SIG-M5 treated with dmso at 0.1 percent for 504 hours (cell line): Measurements from ENCODE around the gene MAN2A1.

ENCODE experiments used
- DNase-seq: peaks from one replicate; lab custom pipeline; 2025; ENCODE audit not compliant: unreplicated experiment; lab: John Stamatoyannopoulos, UW

Gene MAN2A1

DNA sequence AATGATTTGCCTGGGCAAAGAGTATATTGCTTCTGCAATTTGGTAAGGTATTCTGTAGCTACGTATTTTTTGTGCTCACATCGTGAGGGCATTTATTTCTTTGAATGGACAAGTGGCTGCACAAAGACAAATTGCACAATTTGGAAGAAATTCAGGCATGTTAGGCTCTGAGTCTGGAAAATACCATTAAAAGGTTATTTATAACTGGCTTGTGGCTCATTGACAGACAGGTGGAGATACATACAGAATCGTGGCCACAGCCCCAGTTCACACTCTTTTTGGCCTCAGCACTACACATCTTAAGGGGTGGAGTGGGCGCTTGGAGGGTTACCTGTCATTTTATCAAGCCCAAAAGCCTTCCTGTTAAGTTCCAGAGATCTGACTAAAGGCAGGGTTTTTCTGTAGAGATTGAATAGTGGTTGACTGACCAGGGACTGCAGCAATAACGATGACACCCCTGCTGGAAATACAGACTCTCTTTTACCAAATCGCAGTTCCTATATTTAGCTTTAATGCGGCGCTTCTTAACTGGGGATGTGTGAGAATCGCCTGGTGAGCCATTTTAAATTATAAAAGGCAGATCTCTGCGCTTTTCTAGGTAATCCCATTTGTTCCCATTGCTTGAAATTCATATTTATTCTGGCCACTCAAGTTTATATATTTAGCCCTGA, 14.7 kb downstream of the MAN2A1 start:
- DNase-seq: no peak

DNA sequence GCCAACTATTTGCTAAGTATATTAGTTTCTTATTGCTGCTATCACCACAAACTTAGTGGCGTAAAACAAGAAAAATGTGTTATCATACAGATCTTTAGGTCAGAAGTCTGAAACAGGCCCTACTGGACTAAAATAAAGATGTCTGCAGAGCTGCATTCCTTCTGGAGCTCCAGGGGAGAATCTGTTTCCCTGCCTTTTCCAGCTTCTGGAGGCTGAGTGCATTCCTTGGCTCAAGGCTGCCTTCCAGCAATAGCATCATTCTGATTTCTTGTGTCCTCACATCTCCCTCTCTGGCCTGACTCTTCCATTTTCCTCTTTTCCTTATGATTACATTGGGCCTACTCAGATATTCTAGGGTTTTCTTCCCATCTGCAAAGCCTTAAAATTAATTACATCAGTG, 15.9 kb downstream of the MAN2A1 start:
- DNase-seq: no peak

DNA sequence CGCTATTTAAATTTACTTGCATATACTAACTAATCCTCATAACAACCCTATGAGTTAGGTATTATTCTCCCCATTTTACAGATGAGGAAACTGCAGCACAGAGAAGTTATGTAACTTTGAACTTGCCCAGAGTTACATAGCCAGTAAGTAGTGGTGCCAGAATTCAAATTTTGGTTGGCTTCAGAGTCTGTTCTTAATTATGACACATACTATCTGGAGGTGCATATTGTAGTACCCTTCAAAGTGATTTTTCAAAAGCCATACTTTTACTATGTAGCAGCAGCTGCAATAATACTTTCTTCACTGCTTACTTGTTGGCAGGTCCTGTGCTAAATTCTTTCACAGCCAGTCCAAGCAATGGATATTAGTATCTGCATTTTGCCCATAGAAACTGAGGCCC, 16.4 kb downstream of the MAN2A1 start:
- DNase-seq: no peak

DNA sequence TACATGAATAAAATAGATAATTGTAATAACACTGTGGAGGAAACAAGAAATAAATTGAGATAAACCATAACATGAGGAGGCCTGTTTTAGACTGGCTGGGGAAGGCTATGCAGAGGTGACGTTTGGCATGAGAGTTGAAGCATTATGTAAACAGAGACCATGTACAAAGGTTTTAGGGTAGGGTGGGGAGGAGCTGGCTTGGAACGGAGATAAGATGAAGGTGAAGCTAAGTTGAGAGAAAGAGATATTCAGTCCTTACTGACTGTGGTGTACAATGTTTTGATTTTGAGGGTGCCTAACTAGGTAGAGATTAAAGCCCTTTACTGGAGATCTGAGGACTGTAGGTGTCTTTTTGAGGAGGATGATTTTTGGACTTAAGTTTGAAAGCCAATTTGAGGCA, 17.8 kb downstream of the MAN2A1 start:
- DNase-seq: no peak

DNA sequence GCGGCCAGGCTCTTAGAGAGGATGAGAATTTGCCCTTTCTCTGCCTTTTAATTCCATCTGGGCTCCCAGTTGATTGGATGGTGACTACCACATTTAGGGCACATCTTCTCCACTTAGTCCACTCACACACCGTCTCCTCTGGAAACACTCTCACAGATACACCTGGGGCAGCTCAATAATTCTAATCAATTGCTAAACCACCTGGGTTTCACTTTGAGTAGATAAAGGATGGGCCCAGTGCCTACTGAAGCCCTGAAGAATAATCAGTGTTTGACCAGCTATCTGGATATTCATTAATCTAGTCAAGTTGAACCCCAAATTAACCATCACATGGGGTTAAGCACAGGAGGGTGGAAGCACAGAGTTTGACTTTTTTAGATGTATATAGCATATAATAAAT, 19.1 kb downstream of the MAN2A1 start:
- DNase-seq: no peak

DNA sequence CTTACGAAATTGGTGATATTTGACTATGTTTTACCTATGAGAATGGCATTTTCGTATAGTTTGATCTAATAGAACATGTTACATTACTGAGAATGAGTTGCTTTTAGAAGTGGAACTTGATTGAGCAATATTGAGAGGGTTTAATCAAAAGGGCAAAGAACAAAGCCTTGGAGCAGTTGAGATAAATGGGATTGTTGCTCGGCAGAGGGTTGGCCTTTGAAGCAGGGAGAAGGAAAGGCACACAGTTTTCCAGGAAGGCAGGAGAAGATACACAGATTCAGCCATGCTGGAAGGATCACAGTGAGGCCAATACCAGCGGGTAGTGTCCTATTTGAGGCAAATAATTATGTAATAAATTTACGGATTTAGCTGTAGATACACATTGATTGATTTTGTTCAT, 19.5 kb downstream of the MAN2A1 start:
- DNase-seq: no peak

DNA sequence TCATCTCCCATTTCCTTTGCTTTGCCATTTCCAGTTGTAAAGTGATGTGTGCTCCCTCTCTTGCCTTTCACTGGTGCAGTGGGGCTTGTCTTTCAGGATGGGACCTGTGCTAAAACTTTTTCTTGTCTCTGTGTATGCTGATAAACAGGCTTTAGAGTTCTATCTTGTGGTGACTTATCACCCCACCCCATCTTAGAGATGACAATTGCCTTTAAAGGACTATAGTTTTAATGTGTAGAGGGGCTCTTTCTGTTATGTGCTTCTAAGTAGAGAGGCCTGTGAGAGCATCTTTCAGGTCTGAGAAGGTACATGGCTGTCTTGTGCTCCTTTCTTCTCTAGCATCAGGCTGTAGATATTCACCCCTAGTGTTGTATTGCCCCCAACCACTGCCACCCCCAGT, 21.9 kb downstream of the MAN2A1 start:
- DNase-seq: no peak

DNA sequence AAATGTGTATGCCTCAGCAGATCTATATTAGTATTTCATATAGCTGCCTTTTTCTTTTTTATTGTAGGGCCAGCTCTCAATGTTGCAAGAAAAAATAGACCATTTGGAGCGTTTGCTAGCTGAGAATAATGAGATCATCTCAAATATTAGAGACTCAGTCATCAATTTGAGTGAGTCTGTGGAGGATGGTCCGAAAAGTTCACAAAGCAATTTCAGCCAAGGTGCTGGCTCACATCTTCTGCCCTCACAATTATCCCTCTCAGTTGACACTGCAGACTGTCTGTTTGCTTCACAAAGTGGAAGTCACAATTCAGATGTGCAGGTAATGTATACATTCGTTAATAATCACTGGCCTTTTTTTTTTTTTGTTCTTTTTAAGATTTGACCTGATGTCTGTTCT, 23.7 kb downstream of the MAN2A1 start:
- no peak for DNase-seq

DNA sequence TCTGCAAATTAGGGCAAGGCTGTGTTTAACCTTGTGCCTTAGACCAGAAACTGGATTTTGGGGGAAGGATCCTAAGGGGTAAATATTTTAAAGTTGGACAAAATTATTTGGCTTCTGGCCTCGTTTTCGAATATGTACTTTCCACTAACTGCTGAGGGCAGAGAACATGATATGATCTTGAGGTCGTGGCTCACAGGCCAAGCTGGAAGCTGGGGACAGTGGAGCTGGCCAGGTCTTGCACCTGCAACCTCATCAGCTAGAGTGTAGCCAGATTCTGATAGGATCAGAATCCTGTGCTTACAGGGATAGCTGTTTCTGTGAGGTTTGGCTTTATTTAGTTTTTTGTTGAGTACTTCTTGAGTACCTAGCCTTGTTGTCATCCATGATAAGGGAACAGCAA, 24.9 kb downstream of the MAN2A1 start:
- DNase-seq: no peak

DNA sequence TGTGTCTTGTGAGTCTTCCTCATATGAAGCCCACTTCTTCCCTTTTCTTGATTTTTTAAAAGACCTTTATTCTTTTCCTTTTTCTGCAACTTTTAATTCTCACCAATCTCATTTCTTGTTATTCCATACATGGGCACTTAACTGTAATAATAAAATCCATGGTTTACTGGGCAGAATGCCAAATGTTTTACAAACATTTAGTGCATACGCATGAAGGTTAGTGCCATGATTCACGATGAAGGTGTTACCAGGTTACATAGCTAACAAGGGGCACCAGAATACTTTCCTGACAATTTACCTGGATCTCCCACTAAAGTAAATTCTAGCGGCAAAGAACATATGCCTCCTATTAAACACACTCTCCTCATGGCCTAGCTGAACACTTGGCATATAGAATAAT, 28.5 kb downstream of the MAN2A1 start:
- no peak for DNase-seq

DNA sequence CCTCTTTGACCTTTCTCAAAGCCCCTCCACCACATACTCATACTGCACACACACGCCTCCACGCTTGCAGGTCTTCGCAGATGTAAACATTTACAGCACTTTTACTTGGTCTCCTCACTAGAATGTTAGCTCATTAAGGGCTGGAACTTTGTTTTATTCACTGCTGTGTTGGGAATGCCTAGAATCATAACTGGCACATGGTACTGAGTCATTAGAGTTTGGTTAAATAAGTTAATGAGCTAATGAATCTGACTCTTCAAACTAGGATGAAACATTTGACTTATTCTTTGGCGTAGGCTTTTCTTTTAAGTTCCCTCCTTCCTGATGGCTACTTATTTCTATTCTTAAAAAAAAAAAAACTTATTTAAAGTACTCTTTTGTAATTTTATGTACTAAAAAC, 28.9 kb downstream of the MAN2A1 start:
- DNase-seq: no peak

DNA sequence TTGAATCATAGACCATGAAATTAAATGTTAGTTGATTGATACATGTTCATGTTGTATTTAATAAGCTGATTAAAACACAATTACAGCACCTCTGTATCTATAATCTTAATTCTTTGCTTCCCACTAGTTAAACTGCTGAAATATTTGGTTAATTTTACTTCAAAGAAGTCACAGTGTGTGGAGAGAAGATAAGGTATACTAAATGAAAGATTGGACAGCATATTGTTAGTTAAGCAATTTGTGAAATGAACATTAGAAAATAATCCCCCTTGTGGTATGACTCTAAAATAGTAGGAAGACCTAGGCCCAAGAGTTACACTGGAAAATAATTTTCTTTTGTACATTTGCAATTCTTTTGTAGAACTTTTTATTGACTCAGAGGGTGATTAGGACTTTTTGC, 30.3 kb downstream of the MAN2A1 start:
- DNase-seq: no peak

DNA sequence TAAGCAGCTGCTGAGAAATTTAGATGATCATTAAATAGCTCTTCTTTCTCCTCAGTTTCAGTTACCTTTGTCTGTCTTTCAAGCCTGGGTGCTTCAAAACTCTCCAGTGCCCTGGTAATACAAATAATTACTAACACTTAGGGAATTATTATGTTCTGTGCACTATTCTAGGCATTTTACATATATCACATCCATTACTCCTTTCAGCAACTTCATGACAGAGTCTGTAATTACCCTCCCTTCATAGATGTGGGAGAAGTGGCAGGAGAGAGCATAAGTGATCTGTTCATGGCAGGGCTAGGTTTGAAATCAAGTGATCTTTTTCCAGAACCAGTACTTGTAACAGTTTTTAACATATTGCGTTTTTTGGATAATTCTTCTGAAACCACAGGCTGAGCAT, 32.0 kb downstream of the MAN2A1 start:
- DNase-seq: no peak

DNA sequence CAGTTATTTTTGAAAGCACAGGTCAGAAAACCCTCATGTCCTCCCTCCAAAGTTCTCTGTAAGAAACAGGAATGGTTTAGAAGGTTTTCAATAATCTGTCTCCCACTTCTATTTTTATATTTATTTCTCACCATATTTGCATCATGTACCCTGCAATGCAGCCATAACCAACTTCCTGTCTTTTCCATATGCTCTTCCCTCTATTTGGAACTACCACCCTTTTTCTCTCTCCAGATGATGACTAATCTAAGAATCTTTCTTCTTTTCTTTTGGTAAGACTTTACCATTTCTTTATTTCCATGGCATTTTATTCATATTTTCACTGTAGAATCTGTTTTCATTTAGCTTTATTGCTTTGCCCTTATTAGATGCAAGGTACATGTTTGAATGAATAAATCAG, 33.9 kb downstream of the MAN2A1 start:
- no peak for DNase-seq

DNA sequence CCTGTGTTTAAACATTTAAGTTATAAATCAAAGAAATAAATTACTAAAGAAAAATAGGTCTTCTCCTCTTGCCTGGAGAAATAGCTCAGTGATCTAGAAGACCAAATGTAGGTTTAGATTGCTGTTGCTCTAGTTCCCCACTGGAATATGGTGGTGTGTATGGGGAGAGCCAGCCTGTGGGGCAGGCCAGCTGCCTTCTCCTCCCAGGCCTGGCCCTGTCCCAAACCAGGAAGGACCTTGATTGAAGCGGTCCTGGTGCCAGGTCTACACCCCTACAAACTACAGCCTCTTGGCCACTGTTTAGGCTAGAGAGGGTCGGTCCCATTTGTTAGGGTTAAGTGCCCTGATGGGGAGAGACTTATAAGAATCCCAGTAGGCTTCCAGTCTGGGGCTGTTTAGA, 35.4 kb downstream of the MAN2A1 start:
- DNase-seq: no peak

DNA sequence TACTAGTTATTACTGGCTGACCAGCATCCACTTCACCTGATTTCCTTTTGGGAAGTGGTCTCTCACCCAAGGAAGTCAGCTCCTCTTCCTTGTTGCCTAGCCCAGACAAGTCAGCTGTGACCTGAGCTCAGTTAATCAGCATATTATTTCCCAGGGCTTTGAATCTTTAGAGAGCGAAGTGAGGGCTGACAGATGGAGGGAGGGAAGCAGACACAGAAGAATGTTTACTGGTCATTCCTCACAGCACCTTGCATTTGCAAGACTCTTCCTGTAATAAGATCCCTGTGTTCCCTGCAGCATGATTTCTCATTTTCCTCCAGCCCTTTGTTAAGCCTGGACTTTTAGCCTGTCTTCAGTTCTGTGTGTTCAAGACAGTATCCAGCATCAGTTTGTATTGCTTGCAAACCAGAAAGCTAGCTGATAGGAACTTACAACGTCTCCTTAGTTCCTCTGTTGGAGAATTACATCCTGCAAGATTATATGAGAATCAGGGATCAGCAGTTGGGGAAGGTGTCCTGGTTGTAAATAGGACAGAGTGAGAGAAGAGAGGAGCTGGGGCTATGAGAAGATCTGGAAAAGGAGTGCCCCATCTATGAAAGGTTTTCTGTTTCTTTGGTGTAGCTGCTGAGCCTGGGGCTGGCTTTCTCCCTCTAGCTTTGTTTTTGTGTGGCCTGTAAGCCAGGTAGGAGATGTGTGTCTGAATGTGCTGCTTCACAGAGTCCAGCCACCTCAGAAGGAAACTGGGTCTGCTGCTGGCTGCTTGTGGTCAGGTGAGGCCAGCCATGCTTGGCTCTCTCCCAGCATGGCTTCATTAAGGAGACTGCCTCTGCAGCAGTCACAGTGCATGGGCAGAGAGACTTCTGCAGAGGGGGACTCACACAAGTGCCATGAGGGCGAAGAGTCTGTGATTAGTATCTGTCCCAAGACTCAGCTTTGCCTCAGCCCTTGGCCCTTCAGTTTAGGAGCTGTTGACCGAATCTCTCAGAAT, 50.3 kb downstream of the MAN2A1 start:
- no peak for DNase-seq

DNA sequence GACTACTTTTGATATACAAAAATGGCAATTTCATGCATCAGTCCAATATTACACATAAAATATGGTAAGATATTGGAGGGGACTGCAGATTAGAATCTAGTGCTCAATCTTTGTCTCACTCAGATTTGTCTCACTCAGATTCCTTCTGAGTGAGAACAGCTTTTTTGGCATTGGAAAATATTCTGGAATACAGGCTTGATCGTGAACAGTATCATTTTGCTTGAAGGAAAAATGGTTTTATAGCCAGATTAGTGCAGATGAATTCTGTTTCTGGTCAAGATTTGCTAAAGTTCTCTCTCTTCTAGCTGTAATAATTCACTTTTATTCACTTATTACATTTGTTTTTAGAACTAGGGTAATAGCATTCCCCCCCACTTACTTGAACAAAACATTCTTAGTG, 51.2 kb downstream of the MAN2A1 start:
- DNase-seq: no peak

DNA sequence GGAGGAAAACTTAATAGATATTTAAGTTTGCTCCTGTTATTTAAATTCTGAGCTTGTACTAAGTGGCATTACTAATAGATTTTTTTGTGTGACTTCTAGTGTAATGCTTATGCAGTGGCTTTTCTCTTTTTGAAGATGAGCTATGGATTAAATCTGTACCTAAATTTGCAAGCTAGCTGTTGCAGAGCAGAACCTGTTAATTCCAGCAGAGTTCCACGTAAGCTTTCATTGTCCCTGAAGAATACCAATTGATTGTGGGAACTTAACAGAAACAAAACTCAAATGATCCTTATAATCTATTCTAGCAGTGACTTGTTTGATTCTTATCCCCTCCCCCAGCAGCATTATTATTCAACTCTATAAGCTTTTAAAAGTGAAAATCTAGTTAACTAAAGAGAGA, 51.7 kb downstream of the MAN2A1 start:
- DNase-seq: no peak

DNA sequence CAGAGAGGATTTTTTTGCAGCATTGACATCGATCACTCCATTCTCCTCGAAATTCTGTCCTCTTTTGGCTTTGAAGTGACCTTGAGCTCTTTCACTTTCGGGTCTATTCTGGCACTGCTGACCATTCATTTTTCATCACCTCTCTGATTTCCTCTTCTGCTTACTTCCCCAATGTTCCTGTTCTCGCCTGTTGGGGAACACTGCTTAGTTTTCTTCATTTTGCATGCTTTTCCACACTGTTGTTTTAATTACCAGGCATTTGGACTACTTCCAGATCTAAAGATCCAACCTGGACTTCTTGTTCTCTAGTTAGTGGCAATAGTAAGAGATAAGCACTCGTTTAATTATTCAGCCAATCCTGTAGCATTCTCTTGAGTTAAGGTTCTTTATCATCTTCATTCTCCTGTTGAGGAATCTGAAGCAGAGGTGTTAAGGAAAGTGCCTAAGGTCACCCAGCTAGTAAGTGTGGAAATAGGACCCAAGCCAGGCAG, 53.4 kb downstream of the MAN2A1 start:
- no peak for DNase-seq

DNA sequence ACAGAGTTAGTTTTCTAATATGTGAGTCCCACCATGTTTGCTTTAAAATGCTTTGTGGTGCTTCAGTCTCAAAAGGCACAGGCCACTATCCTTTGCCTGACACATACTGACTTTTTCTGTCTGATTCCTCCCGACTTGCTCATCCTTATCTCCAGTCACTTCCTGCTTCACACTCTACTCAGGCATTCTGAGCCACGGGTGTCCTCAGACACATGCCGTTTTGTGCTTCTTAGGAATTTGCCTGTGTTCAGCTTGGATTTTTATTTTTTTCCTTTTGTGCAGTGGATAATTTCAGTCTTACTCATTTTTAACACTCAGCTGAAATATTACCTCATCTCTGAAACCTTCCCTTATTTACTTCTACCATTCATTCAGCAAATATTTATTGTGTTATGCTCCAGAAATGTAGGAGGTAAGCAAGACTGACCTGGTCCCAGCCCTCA, 54.1 kb downstream of the MAN2A1 start:
- no peak for DNase-seq

DNA sequence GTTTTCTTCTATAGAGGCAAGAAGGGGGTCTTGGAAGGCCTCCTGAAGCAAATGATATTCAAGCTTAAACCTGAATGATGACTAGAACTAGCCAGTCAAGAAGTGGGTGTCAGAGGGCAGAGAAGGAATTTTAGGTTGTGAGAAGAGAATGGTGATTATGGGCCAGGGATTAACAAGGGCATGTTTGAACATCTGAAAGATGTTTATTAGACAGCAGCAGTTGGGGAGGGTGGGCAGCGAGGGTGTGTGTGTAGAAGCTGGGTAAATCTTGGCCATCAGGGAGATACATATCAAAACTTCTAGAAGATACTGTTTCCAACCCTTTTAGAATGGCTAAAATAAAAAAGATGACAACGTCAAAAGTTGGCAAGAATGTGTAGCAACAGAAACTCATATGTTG, 54.5 kb downstream of the MAN2A1 start:
- DNase-seq: no peak

DNA sequence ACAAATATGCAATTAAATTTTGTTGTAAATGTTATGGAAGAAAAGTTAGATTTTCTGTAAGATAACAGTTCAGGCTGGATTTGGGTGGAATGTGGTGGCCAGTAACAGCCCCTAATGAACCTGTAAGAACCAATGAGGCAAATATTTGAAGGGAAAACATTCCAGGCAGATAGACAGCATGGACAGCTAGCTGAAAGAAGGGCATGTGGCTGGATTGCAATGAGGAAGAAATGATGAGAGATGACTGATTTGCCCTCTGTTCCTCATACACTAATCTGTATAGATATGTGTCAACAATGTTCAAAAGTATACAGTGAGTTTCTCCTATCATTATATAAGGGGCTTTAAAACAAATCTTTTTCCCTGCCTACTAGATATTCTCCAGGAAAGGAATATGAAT, 58.8 kb downstream of the MAN2A1 start:
- no peak for DNase-seq
